ENCODE data around the gene GPR183.
"Not testable (repeated sequence)": the region's sequence is repeated elsewhere in the genome, so short reads cannot be mapped to it uniquely, and the experiment has no call there.

Gene GPR183

DNA sequence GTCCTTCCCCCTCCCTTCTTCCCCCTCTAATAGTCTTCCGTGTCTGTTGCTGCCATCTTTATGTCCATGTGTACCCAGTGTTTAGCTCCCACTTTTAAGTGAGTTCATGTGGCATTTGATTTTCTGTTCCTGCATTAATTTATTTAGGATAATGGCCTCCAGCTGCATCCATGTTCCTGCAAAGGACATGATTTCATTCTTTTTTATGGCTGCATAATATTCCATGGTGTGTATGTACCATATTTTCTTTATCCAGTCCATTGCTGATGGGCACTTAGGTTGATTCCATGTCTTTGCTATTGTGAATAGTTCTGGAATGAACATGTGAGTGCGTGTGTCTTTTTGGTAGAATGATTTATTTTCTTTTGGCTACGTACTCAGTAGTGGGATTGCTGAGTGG, 58.0 kb downstream of the GPR183 start:
- H3K9me3 ChIP-seq (ENCODE audit: control insufficient read depth, insufficient read depth, low read length); H3K27me3 ChIP-seq (ENCODE audit: control insufficient read depth, insufficient read depth, low read length); H3K27ac ChIP-seq (ENCODE audit: low read depth, low read length); H3K4me3 ChIP-seq (ENCODE audit: low read depth, low read length); H3K9ac ChIP-seq (ENCODE audit: low read depth, low read length): not testable (repeated sequence)
- peaks cover 11% of the 10 kb centered on the region for H3K4me1 ChIP-seq (ENCODE audit: control insufficient read depth, insufficient read depth, low read length)
- H3K36me3 ChIP-seq (ENCODE audit: control insufficient read depth, insufficient read depth, low read length) = peaks cover 27% of the 10 kb centered on the region

DNA sequence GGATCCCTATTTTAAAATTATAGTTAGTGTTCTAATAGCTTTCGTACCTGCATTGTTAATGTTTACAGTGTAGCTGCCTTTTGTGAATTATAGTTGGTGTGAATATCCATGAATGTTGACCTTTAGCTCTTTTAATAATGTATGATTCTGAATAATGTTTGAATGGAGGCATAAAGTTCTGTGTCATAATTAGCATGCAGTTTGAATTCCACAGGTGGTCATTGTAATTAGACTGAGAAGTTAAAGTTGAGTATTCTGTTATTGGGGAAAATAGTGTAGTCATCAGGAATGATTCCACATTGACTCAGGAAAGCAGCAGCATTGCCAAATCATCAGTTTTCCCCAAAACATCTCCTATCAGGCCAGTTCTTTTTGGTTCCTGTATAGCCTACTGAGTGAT, 61.1 kb downstream of the GPR183 start:
- H3K4me1 ChIP-seq (ENCODE audit: control insufficient read depth, insufficient read depth, low read length) = peaks cover 3% of the 10 kb centered on the region; the same call in 1 of the 2 replicates
- no peak overlapping the region for H3K4me3 ChIP-seq (ENCODE audit: low read depth, low read length)
- no peak overlapping the region for H3K27ac ChIP-seq (ENCODE audit: low read depth, low read length)
- no peak overlapping the region for H3K9ac ChIP-seq (ENCODE audit: low read depth, low read length)
- H3K36me3 ChIP-seq (ENCODE audit: control insufficient read depth, insufficient read depth, low read length) = peaks cover 42% of the 10 kb centered on the region
- no peaks in the 10 kb centered on the region for H3K27me3 ChIP-seq (ENCODE audit: control insufficient read depth, insufficient read depth, low read length)
- 0 out of 2 replicates have a peak, but pooled peaks cover under 1% of the 10 kb centered on the region for H3K9me3 ChIP-seq (ENCODE audit: control insufficient read depth, insufficient read depth, low read length)

Data from HUES48 (cell line).